Kasumi-1 (cell line): Measurements from ENCODE around the gene SECTM1.

Source experiments
- DNase-seq, 2 experiments: peaks; one replicate each; lab custom pipeline; 2025; lab: John Stamatoyannopoulos, UW

Gene SECTM1

GRCh38 chr17:82299452-82299851 is 34.1 kb downstream of the SECTM1 start:
- DNase-seq, result no peak

GRCh38 chr17:82298538-82299421 is 34.8 kb downstream of the SECTM1 start:
- DNase-seq, result no peak

- DNase-seq, result peak; percentile 73 to 87
Measured at GRCh38 chr17:82297714-82298537, 35.6 kb downstream of the SECTM1 start.

- peak; percentile 48 to 66 for DNase-seq
Measured at GRCh38 chr17:82297280-82297713, 36.3 kb downstream of the SECTM1 start.

- no peak for DNase-seq
Measured at GRCh38 chr17:82296511-82297279, 36.9 kb downstream of the SECTM1 start.

- DNase-seq, result no peak
Measured at GRCh38 chr17:82295472-82295814, 38.1 kb downstream of the SECTM1 start.

GRCh38 chr17:82294064-82294773 is 39.3 kb downstream of the SECTM1 start:
- no peak for DNase-seq

- peak; percentile 100 for DNase-seq
Measured at GRCh38 chr17:82292251-82293154, 41.1 kb downstream of the SECTM1 start.

- DNase-seq, result peak; percentile 22 to 55
Measured at GRCh38 chr17:82291582-82292250, 41.9 kb downstream of the SECTM1 start.

- DNase-seq, result peak; percentile 42 to 51
Measured at GRCh38 chr17:82287868-82288801, 45.4 kb downstream of the SECTM1 start.

GRCh38 chr17:82287013-82287867 is 46.3 kb downstream of the SECTM1 start:
- DNase-seq, result no peak

GRCh38 chr17:82285141-82285540 is 48.4 kb downstream of the SECTM1 start:
- DNase-seq, result no peak

- no peak for DNase-seq
Measured at GRCh38 chr17:82283208-82283749, 50.3 kb downstream of the SECTM1 start.

- DNase-seq, result no peak
Measured at GRCh38 chr17:82282239-82283207, 51.0 kb downstream of the SECTM1 start.

- no peak for DNase-seq
Measured at GRCh38 chr17:82281502-82282238, 51.9 kb downstream of the SECTM1 start.

GRCh38 chr17:82281076-82281475 is 52.5 kb downstream of the SECTM1 start:
- no peak for DNase-seq
